Vagina (tissue), 2 donors: ENCODE measurements around the gene ACSM2B.

ENCODE experiments used
- POLR2AphosphoS5 ChIP-seq, 2 donors: sonication (generic); formaldehyde crosslinking; IDR thresholded peaks; one replicate each; pipeline ENCODE4 v1.9.0; 2017; ENCODE audit warnings: antibody characterized with exemption in 2 of 2, mild to moderate bottlenecking in 2 of 2, low read depth in 1 of 2; ENCODE audit not compliant: insufficient read depth in 1 of 2
- TF ChIP-seq, protein P1 (sequence below), 3 experiments: fragments of 450-650 bp in 2 of 3; fragments of 200-600 bp in 1 of 3; sonication (generic) in 1 of 3; IDR thresholded peaks; one replicate each; pipeline ENCODE4 v1.5.1; 2017 to 2019; ENCODE audit warnings: antibody characterized with exemption in 3 of 3, mild to moderate bottlenecking in 2 of 3, moderate library complexity in 2 of 3

DNA sequence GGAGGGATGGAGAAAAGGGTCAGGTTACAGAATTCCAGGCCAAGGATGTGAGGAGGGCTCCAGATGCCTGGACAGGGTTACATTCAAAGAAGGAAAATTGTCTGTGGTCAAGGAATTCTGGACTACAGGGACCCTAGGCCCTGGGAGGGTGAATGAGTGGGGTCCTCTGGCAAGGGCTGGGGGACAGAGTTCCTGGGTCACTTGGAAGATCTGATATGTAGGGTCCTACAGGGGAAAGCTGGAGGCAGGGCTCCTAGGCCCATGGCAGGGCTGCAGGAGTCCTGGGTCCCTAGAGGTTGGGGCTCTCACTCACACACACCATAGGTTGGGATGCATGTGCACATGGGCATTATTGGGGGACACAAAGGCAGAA lies 46.3 kb upstream of the ACSM2B start:
- TF ChIP-seq, protein P1, sequence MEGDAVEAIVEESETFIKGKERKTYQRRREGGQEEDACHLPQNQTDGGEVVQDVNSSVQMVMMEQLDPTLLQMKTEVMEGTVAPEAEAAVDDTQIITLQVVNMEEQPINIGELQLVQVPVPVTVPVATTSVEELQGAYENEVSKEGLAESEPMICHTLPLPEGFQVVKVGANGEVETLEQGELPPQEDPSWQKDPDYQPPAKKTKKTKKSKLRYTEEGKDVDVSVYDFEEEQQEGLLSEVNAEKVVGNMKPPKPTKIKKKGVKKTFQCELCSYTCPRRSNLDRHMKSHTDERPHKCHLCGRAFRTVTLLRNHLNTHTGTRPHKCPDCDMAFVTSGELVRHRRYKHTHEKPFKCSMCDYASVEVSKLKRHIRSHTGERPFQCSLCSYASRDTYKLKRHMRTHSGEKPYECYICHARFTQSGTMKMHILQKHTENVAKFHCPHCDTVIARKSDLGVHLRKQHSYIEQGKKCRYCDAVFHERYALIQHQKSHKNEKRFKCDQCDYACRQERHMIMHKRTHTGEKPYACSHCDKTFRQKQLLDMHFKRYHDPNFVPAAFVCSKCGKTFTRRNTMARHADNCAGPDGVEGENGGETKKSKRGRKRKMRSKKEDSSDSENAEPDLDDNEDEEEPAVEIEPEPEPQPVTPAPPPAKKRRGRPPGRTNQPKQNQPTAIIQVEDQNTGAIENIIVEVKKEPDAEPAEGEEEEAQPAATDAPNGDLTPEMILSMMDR (IDR thresholded peaks at IDR 0.05), result no peak
- TF ChIP-seq POLR2AphosphoS5 (IDR thresholded peaks at IDR 0.05; ENCODE audit: insufficient read depth in 1 of 2, low read depth in 1 of 2), result no peak
